ENCODE results near the gene AUTS2.

AUTS2 gene

DNA sequence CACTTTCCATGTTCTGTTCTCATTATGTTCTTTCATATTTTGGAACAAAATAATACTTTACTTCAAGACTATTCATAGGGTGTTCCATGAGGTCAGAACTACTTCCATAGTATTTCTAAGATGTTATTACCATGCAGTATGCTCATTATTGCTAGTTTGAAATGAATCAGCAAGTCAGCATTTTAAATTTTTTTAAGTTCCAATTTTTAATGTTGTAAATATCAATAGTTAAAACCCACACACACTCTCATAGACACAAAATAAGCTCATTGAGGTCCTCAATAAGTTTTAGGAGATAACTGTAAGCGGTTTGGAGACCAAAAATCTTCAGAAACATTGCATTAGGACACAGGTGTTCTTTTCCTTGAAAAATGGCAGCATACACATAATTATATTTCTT, 550.7 kb downstream of the AUTS2 start:
- in situ Hi-C loops (cut with MboI; ENCODE audit: low sequenced_read_pairs): no loop called here

DNA sequence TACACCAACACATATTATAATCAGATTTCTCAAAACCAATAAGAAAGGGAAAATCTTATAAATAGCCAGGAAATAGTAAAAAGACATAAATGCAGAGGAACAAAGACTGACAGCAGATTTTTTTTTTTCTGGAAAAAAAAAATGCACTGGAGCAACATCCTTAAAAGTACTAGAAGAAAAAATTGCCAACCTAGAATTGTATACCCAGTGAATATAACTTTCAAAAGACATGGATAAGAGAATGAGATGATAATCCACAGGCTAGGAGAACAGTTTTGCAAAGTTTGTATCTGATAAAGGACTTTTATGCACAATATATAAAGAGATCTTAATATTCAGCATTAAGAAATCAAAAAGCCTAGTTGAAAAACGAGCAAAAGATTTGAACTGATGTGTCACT, 554.0 kb downstream of the AUTS2 start:
- in situ Hi-C loops (cut with MboI; ENCODE audit: low sequenced_read_pairs): no loop called here

DNA sequence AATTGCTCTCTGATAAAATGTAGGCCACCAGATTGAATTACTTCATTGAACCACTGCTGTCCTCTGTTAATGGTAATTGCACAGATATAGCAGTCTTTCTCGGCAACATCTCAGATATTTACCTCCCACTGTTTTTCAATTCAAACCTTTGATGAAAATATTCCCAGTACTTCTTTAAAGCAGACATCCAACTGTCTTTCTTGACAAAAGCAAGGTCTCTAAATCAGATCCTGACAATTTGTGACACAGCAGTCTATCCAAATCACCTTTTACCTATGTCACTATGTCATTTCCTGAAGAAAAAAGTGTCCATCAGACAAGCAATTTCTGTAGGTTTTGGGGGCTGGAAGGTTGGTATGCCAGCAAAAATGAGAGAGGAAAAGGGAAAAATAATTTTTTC, 555.7 kb downstream of the AUTS2 start:
- in situ Hi-C loops (cut with MboI; ENCODE audit: low sequenced_read_pairs): no loop called here

- in situ Hi-C loops (cut with MboI; ENCODE audit: low sequenced_read_pairs): no loop called here
Observed at GRCh38 chr7:70154521-70155180, 556.4 kb downstream of the AUTS2 start.

DNA sequence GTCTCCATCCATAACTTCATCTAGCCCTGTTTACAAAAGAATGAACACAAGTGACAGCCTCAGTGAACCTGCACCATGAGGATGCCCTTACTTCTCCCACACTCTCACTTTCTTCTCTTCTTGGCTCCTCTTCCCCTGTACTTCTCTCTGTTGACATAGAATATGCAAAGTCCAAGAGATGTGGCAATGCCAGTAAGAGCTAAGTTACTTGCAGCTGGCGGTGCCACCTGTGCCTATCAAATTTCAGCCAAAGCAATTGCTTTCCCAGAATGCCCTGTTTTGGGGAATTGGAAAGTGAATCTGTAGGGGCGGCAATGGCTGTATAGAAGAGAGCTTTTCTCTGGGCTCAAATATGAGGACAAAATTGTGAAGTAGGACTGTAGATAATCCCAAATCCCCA, 557.8 kb downstream of the AUTS2 start:
- in situ Hi-C loops (cut with MboI; ENCODE audit: low sequenced_read_pairs): no loop called here

- in situ Hi-C loops (cut with MboI; ENCODE audit: low sequenced_read_pairs): no loop called here
Observed at GRCh38 chr7:70159121-70159520, 560.8 kb downstream of the AUTS2 start.

- in situ Hi-C loops (cut with MboI; ENCODE audit: low sequenced_read_pairs): no loop called here
Observed at GRCh38 chr7:70165477-70166170, 567.3 kb downstream of the AUTS2 start.

DNA sequence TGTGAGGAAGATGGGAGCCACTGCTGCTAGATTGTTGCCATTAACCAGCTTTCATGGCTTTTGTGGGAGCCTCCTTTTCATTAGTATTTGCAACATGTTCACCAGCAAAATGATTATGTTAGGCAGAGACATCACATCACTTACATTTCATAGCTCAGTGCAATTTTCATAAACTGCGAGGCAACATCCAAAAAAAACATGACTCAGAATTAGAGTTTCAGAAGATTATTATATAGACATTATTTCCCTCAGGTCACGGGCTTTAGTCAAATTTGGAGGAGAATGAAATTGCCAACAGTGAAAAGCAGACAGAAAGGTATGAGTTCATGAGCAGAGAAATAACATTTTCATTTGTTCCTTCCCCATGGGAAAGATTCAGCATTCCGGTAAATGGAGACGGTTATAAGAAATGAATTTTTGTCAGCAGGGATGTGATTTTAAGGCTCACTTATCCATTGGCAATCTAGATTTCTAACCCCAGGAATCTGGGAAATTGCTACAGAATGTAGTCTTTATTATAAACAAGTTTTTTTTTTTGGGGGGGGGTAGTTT, 573.2 kb downstream of the AUTS2 start:
- in situ Hi-C loops (cut with MboI; ENCODE audit: low sequenced_read_pairs): no loop called here

GRCh38 chr7:70177166-70177565, 578.9 kb downstream of the AUTS2 start:
- in situ Hi-C loops (cut with MboI; ENCODE audit: low sequenced_read_pairs): no loop called here

DNA sequence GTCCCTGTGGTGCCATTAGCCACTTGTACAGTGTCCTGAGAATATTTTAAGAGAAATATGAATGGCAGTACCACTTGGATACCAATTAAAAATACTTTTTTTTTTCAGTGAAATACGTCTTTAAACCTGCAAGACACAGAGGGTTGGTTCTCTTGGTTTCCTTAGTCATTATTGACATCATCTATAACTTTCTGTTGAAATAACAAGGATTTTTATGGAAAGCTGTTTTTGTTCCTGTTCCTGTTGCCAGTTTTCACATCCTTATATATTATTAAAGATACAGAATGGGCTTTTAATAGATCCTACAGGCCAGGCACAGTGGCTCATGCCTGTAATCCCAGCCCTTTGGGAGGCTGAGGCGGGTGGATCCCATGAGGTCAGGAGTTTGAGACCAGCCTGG, 579.9 kb downstream of the AUTS2 start:
- in situ Hi-C loops (cut with MboI; ENCODE audit: low sequenced_read_pairs): no loop called here

GRCh38 chr7:70178787-70179186, 580.5 kb downstream of the AUTS2 start:
- in situ Hi-C loops (cut with MboI; ENCODE audit: low sequenced_read_pairs): no loop called here

DNA sequence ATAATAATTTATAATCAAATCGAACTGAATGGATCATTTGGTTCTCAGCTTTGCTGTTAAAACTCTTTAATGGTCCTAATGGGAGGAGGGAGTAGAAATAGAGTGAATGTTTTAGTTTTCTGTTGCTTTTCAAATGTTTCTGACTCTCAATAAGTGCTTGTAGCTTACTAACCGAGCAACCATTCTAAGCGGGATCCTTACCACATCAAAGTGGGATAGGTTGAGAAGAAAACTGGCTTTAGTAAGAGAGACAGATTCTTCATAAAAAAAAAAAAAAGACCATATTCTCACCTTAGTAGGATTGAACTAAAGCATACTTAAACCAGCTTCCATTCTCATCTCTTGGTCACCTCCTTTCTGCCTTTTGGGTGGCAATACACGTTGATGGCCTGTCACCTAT, 584.2 kb downstream of the AUTS2 start:
- in situ Hi-C loops (cut with MboI; ENCODE audit: low sequenced_read_pairs): no loop called here

- in situ Hi-C loops (cut with MboI; ENCODE audit: low sequenced_read_pairs): no loop called here
Observed at GRCh38 chr7:70183278-70183677, 585.0 kb downstream of the AUTS2 start.

- in situ Hi-C loops (cut with MboI; ENCODE audit: low sequenced_read_pairs): no loop called here
Observed at GRCh38 chr7:70188901-70189650, 590.8 kb downstream of the AUTS2 start.

- in situ Hi-C loops (cut with MboI; ENCODE audit: low sequenced_read_pairs): no loop called here
Observed at GRCh38 chr7:70189776-70190175, 591.5 kb downstream of the AUTS2 start.

DNA sequence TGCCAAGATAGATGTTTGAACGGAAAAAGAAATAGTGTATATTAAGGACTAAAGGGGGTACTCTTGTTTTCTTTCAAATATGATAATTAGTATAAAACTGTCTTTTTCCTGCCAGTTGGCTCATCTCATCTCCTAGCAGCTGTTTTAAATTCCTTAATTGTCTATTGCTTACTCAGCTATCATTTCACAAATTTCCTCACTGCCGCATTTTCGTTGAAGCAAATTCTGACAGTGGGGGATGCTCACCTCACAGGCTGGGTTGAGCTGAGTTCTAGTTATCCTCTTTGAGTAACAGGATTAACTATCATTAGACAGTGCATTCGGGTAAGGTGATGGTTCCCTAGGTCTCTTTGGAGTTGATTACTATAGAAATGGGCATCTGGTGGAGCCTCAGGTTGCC, 592.0 kb downstream of the AUTS2 start:
- in situ Hi-C loops (cut with MboI; ENCODE audit: low sequenced_read_pairs): no loop called here

DNA sequence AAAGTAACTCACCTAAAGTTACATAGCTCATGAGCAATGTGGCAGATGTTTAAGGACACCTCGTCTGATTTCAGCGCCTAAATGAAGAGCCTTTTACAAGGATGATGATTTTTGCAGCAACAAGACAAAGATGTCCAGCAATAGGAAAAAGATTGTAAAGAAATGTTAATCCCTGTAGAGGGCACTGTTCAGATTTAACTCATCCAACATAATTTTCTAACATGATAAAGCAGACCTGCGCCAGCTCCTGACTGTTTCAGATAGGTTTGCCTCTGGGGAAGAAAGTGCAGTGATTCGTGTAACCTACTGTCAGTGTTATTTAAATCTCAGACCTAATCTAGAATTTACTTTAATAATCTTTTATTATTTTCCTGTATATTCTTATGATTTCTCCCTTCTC, 595.2 kb downstream of the AUTS2 start:
- in situ Hi-C loops (cut with MboI; ENCODE audit: low sequenced_read_pairs): no loop called here

- in situ Hi-C loops (cut with MboI; ENCODE audit: low sequenced_read_pairs): no loop called here
Observed at GRCh38 chr7:70208236-70209063, 610.2 kb downstream of the AUTS2 start.

DNA sequence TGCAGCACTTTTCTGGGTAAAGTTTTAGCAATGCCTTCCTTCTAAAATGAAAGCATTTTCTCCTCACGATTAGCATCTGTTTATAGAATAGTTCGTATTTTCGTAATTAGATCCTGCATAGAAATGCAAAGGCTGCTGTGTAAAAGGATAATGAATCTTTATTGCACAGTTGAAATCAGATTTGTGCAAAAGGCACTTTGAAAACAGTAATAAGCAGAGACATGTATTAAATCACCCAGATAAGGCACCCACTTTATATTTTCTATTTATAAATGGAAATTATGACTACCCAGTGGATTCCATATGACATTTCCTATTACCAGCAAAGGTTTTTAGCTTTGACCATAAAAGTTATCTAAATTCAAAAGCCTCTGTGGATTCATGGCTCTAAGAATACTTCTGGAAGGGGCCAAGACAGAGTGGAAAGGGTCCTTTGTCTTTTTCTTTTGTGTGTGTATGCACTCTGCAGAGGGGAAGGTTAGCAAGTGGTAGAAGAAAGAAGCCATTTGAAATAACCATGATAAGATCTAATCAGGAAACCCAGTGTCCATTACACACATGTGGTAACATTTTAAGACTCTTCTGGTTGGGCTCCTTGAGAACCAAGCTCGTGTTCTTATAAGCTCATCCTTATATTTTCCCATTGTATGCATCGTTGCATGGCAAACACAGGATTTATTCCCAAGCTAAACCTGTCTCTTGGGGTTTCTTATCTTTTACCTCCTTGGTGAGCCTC, 612.1 kb downstream of the AUTS2 start:
- in situ Hi-C loops (cut with MboI; ENCODE audit: low sequenced_read_pairs): no loop called here

GRCh38 chr7:70210936-70211310, 612.6 kb downstream of the AUTS2 start:
- in situ Hi-C loops (cut with MboI; ENCODE audit: low sequenced_read_pairs): no loop called here
